Measurements from ENCODE around the gene MIPEP.

DNA sequence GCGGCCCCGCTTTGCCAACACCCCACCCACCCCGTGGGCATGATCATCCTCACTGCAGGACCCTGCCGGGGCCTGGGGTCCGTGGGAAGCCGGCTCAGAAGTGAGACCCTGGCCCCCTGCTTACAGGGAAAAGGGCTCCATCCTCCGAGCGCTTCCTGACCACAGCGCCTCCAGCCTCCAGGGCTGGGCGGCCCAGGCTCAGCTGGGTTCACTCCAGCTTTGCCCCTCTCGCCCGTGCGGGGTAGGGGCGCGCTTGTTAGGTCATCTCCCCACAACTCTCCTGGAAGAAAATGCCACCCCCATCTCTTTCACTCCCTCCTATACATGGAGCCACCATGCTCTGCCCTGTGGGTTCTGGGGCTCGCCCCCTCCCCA is 14.7 kb upstream of the MIPEP start:
- TF ChIP-seq, protein P1, sequence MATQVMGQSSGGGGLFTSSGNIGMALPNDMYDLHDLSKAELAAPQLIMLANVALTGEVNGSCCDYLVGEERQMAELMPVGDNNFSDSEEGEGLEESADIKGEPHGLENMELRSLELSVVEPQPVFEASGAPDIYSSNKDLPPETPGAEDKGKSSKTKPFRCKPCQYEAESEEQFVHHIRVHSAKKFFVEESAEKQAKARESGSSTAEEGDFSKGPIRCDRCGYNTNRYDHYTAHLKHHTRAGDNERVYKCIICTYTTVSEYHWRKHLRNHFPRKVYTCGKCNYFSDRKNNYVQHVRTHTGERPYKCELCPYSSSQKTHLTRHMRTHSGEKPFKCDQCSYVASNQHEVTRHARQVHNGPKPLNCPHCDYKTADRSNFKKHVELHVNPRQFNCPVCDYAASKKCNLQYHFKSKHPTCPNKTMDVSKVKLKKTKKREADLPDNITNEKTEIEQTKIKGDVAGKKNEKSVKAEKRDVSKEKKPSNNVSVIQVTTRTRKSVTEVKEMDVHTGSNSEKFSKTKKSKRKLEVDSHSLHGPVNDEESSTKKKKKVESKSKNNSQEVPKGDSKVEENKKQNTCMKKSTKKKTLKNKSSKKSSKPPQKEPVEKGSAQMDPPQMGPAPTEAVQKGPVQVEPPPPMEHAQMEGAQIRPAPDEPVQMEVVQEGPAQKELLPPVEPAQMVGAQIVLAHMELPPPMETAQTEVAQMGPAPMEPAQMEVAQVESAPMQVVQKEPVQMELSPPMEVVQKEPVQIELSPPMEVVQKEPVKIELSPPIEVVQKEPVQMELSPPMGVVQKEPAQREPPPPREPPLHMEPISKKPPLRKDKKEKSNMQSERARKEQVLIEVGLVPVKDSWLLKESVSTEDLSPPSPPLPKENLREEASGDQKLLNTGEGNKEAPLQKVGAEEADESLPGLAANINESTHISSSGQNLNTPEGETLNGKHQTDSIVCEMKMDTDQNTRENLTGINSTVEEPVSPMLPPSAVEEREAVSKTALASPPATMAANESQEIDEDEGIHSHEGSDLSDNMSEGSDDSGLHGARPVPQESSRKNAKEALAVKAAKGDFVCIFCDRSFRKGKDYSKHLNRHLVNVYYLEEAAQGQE (IDR thresholded peaks at IDR 0.05; ENCODE audit: low read depth): no peak
- TF ChIP-seq TCF12 (IDR thresholded peaks at IDR 0.05; ENCODE audit: low read depth) (no peak), CEBPB (IDR thresholded peaks at IDR 0.05) (no peak), ZBTB7A (IDR thresholded peaks at IDR 0.05; ENCODE audit: low read depth) (no peak), FOXM1 (IDR thresholded peaks at IDR 0.05; ENCODE audit: borderline replicate concordance, low read depth) (no peak), YY1 (IDR thresholded peaks at IDR 0.05; ENCODE audit: low read depth) (no peak), TAF1 (IDR thresholded peaks at IDR 0.05; ENCODE audit: low read depth) (no peak), EGR1 (IDR thresholded peaks at IDR 0.05) (no peak)
- TF ChIP-seq, protein P2, sequence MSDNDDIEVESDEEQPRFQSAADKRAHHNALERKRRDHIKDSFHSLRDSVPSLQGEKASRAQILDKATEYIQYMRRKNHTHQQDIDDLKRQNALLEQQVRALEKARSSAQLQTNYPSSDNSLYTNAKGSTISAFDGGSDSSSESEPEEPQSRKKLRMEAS (IDR thresholded peaks at IDR 0.05): no peak
